SKM-1 (cell line): Measurements from ENCODE around the gene PLCB1.

ENCODE experiments used
- DNase-seq: peaks from one replicate; lab custom pipeline; 2025; ENCODE audit not compliant: unreplicated experiment; lab: John Stamatoyannopoulos, UW

The PLCB1 gene

DNA sequence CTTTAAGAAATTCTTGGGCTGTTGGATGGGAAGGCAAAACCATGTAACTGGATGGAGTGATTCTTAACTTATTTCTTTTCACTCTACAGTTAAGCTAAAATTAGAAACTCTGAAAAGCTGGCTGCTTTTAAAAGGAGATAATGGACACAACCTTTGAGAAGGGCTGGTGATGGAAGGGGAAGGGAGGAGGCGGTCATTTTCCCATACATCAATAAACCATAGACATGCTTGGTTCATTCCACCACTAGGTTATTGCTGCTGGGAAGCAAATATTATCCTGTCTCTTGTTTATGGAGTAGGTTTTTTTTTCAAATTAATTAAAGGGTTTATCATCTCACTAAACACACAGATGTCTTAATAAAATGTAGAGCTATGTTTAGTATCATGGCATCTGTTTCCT, 76.2 kb downstream of the PLCB1 start:
- no peak for DNase-seq

DNA sequence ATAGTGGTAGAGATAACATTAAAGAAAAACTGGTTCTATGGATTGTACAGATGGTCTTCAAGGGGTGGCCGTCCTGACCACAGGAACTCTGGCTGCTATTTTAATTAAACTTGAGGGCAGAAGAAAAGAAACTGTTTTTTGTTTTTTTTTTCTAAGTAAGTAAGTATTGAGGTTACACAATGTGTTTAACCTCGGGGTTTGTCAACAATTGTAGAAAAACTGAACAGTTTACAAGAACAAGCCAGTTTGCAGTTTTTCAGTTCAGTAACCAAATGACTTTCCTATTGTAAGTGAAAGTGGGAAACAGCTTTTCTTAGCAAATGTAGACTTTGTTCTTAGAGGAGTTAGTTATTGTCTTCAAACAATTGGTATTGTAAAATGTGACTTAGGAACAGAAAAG, 77.0 kb downstream of the PLCB1 start:
- DNase-seq: no peak

DNA sequence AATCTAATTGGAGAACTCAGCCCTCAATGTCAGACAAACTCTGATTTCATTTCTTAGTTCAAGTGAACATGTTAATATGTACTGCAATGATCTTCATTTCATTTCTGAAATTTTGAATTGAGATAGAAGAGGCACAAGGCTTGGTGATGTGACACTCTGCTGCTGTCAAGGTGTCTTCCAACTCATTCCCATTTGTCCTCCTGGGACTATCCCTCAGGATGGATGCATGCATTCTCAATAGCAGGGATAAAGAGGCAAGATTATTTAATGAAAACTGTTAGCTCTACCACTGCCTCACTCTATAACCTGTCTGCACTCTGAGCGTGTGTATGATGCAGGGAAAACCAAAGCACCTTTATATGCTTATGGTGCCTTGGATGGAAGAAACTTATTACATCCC, 78.7 kb downstream of the PLCB1 start:
- no peak for DNase-seq

DNA sequence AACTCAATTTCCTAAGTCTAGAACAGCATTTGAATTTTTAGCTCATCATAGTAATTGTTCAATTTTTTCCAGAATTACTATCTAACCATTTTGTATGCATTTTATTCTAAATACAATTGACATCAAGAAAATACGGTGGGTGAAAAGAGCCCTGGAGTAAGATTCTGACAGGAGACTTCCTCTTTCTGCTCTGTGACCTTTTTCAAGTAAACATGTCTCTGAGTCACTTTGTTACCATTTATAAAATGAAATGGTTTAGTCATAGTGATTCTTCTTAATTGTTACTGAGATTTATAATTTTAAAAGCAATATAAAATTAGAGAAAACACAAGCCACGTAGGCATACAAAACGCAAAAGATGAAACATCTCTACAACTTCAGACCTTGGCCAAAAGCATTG, 80.2 kb downstream of the PLCB1 start:
- no peak for DNase-seq

DNA sequence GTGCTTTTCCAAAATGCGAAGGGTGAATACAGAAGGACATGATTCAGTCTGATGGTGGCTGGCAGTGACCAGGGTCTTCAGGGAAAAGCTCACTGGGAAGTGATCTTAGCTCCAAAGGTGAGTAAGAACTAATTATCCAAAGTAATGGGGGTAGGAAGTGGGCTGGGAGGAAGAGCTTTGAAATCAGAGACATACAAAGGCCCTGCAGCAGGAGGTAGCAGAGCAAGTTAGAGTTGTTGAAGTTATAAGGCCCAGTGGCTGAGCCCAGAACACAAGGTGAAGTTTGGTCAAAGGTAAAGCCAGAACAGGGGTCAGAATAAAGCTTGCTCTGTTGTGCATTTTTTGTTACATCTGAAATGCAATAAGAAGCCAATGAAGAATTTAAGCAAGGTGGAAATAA, 81.2 kb downstream of the PLCB1 start:
- DNase-seq: no peak

DNA sequence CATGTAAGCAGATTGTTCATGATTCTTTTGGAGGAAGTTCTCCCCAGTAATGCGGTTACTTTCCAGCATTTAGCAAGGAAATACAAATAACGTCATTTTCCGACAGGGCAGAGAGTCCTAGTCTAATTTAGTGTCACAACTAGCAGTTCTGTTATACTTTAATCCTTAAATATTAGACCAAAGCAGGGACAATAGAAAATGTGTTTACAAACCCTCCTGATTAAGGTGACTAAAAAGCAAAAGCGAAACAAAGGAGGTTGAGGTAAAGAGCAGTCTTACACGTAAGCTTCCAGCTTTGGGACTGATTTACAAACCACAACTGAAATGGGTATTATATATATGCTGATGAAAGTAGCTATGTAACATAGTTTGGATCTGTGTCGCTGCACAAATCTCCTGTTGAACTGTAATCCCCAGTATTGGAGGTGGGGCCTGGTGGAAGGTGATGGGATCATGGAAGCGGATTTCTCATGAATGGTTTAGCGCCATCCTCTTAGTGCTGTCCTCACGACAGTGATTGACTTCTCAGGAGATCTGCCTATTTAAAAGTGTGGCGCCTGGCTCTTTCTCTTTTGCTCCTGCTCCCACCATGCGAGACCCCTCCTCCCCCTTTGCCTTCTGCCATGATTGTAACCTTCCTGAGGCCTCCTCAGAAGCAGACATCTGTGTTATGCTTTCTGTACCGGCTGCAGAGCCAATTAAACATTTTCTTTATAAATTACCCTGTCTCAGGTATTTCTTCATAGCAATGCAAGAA, 81.9 kb downstream of the PLCB1 start:
- no peak for DNase-seq

DNA sequence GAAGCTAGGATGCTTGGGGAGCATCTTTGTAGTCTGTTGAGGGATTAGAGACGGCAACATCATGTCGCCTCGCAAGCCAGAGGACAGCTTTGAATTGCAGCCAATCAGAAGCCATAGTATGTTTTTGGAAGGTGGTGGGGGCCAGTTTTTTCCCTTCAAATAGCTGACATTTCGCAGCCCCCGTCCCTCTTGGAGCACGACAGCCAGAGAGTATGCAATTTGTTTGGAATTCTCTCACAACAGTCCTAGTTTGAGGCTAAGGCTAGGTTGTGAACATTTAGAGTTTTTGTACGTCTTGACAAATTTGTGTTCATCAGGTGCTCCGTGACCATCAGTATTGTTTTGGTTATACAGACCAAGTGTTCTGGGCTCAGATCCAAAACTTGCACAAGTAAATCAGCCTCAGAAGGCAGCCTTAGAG, 83.3 kb downstream of the PLCB1 start:
- no peak for DNase-seq

DNA sequence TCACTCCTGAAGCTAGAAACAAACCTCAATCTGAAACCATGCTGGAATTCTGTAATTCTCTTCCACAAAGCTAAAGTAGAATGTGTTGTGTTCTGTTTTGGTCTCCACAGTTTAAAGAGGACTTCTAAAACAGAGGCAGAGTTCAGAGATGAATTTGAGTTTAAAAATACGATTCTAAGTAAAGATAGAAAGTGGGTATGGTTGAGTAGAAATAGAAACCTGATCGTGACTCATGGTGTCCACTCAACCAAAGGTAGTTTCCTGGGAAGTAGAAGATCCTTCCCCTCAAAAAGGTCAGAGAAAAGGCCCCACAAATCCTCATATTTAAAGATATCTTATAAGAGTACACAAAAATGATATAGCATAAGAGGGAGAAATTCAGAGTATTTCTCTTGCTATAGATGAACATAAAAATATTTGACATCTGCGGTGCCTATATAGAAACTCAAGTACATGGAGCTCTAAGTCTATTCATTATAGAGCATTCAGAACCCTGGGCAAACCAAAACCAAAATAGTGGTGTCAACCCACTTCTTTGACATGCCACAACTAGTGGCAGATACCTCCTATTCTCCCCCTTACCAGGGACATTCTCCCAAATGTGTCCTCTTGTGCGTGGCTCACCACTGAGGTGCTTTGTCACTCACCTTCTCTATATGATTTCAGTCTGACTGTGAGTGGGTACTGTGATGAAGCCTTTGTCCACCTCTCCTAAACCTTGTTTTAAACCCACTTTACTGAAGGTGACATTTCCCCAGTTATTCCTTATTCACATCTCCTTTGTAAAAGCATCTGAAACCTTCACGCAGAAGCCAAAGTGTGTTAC, 84.5 kb downstream of the PLCB1 start:
- DNase-seq: no peak

DNA sequence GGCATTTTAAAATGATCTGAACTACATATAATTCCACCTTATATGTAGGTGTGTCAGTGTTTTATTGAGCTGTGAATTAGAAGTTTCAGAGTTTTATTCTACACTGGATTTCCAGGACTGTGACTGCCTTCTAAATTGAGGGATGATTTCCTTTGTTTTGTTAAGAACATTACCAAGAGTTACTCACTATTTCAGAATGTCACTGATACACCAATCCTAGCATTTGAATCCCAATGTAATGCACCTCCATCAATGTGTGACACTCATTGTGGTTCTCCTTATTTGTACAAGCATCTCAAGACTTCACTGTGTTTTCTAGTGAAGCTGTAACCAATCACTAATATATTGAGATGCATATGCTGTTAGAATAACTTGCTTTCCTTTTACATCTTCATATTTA, 86.8 kb downstream of the PLCB1 start:
- DNase-seq: no peak

DNA sequence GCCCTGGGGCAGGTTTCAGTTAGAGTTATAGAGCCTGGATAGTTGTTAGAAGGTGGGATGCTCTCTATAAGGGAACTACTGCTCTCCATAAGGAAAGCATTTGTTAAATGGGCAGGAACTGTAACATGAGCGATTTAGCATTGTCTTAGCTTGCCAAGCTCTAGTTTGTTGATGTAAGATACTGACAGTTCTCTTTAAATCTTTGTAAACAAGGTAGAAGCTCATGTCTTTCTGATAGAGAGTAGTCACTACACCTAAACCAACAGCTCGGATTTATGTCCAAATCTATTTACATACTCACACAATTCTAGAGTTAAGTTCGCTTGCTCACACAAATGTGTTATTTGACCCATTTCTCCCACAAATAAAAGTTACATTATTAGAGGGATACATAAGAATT, 87.3 kb downstream of the PLCB1 start:
- no peak for DNase-seq

DNA sequence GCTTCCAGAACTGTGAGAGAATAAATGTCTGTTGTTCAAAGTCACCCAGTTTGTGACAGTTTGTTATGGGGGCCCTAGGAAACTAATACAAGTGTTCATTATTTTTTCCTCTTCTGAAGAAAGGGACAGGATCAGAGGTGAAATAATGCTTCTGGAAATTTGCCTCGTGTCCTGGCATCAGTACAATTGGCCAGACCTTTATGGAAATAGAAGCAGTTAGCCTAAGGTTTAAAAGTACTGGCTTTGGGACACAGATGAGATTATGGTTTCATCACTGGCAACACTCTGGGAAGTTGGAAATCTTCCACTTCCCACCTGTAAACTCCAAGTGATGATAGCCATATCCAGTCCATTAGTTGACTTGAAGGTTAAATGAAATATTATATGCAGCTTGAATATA, 88.7 kb downstream of the PLCB1 start:
- no peak for DNase-seq

DNA sequence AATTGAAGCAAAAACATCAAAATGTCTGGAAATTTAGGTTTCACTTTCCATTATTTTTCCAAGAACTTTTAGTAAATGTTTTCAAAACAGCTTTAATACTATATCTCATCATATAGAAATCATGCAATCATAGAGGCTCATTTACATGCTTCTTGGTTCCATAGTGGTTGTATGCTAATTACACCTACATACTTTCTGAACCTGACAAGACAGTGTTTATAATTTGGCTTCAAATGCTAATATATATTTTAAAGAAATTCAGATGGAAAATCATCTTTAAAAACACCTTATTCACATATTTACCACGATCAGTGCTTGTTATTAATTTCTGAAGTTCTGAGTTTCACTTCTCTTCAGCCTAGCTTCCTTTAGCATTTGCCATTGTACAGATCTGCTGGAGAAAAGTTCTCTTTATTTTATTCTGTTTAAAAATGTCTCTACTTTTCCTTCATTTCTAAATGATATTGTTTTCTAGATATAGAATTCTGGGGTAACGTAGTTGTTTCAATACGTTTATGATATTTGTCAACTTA, 89.9 kb downstream of the PLCB1 start:
- no peak for DNase-seq

DNA sequence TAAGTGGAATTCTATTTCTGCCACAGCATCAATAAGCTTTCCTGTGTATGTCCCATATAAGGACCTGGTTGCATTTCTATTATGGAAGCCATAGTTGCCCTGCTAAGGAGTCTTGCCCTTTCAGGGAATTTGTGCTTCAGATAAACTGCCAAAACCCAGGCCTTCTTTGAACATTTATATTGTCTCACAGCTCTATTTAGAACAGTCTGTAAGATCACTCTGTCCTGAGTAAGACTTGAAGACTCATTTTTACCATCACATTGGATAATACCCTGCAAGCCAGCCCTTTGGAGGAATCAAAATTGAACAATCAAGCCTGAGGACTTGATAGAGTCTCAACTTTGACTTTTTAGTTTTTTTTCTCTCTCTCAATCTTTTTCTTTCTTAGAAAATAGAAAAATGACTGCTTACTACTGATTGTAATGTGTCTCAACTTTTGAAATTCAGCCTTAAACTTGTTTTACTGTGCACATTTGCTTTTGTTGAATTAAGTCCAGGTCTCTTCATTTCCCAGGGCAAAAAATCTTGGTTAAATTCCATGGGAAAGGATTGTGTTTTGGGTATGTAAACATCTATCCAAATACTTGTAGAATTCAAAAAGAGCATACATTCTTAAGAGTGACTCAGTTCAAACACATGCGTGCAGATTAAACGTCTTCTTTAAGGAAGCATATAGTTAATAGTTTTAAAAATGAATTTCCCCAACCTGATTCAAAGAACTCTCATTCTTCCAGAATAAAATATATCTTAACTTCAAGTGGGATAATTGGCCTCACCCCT, 91.2 kb downstream of the PLCB1 start:
- DNase-seq: no peak

DNA sequence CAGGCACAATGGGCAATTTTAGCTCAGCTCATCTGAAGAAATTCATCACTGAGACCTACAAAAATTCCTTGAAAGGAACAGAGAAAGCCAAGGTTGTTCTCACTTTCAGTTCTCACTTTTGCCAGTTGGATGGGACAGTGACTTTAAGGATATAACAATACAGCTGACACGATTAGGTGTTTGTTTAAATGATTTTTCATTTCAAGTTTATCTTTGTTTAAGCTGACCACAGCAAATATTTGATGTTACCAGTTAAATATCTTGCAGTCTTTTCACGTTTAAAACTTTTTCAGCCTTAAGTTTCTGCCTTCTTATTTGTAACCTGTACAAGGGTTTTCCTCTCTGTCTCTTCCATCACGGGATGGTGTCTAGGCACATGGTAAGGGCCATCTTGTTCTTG, 93.6 kb downstream of the PLCB1 start:
- no peak for DNase-seq

DNA sequence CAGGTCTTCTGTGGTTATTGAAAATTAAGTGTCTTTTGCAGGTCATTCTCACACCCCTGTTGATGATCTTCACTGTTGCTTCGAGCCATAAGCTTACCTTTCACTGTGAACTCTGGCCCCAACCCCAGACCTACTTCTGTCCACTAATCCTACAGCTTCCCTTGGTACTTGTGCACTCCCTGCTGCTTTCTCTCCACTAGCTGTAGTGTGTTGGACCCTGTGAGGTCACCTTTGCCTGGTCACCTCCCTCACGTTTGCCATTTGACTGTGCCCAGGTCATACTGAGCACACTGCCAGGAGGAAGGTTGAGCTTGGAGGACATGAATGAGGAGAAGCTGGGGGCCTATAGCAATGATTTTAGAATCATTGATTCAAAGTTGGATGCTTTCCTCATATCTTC, 94.0 kb downstream of the PLCB1 start:
- DNase-seq: no peak

DNA sequence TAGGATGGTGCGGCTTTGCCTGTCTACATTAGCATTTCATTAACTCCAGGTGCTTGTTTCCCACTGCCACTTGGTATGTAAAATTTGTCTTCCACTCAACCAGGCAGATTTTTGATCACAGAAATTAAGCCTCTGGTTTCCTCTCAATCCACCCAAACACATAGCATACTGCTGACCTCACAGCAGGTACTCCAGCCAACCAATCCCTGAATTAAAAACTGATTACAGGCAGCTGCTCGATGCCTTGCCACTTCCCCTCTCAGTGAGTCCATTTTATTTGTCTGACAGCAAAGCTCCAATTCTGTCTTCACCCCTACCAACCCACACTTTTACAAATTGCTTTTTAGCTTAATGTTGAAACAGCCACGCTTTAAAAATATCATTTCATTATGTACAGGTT, 95.2 kb downstream of the PLCB1 start:
- no peak for DNase-seq

DNA sequence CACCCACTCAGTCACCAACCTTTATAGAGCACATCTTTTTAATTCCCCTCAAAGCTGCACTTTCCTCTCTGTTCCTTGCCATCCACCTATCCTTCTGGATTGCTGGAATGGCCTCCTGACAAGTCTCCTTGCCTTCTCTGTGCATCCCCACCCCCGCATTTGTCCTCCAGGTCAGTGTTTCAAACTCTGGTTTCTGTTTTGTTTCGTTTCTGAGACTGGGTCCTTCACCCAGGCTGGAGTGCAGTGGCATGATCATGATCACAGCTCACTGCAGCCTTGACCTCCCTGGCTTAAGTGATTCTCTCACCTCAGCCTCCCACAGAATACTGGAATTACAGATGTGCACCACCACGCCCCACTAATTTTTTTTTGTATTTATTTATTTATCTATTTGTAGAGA, 96.2 kb downstream of the PLCB1 start:
- no peak for DNase-seq

DNA sequence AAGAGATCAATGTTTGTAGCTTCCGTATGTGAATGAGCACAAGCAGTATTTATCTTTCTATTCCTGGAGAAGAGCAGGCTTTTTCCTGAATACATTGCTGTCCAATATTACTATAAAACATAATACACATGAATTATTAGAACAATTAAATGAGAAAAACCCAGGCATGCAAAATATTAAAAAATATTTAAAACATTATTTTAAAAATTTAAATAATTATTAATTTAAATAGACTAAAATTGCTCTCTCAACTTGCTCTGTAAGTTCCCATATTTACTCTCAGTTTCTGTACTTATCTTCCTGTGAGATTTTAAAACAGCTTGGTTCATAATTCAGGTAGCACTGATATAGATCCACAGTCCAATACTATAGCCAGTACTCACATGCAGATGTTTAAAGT, 97.0 kb downstream of the PLCB1 start:
- no peak for DNase-seq

DNA sequence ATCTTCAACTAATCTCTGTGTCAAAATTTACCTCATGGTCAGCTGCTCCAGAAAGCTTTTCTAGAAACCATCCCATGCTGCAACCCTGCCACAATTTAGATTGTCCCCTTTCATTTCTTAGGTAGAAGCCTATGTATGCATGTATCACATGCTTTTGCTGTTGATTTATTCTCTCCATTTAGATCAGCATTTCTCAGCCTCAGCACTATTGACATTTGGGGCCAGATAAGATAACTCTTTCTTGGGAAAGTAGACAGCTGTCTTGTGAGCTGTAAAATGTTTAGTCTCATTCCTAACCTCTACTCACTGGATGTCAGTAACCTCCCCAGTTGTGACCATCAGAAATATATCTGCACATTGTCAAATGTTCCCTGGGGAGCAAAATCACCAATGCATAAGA, 99.0 kb downstream of the PLCB1 start:
- DNase-seq: no peak

DNA sequence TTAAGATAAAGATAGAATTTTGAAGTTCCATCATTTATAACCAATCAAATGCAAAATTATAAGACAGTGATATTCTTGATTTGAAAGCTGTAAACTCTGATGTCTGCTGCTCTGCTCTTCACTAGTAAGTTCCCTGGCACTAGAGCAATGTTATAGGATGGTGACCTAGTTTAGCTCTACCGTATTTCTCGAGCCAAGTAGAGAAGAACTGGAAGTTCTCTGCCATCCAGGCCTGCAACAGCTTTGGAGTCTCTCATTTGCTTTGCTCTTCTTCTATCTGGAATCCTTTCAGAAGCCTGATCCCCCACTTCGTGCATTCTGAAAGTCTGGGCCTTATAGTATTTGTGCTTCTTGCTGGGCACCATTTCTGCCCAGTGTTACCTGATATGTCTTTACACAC, 100.3 kb downstream of the PLCB1 start:
- no peak for DNase-seq

DNA sequence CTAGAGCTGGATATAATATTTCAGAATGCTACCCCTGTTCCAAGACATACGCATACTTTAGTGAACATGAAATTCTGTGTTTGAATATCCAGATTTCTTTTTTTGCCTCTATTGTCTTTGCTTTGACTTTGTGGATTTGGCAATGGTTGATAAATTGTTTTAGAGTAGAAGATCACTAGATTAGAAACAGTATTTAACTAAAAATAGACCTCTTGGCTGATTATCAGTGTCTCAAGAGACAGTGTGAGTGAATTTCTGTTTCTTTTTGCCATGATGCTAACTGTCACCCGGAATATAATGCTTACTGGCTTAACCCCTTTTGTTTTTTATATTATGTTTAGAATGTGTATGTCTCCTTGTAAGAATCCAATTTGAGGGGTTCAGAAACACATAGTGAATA, 102.5 kb downstream of the PLCB1 start:
- no peak for DNase-seq

DNA sequence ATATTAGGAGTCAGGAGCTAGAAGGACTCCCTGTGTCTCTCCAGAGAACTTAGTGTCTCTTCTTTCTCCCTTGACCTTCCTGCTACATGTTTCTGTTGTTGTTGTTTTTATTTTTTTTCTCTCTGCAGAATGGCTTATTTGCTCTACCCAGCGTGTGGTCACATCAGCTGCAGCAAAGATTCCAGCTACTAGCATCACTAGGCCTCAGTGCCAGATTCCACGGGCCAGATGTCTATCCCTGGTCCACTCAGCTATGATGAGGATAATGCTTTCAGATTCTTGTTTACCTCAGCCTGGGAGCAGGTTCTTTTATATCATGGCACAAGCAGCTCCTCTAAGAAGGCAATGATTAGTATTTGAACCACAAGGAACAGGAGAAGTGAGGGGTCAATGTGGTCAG, 110.0 kb downstream of the PLCB1 start:
- no peak for DNase-seq
